GM23338 (cell line): ENCODE data around the gene KCNJ3.

Experiments used
- CREB1 ChIP-seq: fragments of 250-450 bp; sonication (Bioruptor Pico); IDR thresholded peaks from 2 replicates; pipeline ENCODE4 v1.5.0; 2020; ENCODE audit warnings: low read depth, mild to moderate bottlenecking, moderate library complexity
- CTCF ChIP-seq, 2 experiments: fragments of 200-600 bp in 1 of 2; sonication (generic) in 1 of 2; conservative IDR thresholded peaks; 2 replicates each; pipeline versions ENCODE4 v1.5.1 to v1.6.1; 2016 to 2017; ENCODE audit warnings: antibody characterized with exemption in 2 of 2, low read depth in 2 of 2, mild to moderate bottlenecking in 2 of 2, moderate library complexity in 1 of 2
- EZH2phosphoT487 ChIP-seq: fragments of 200-600 bp; sonication (generic); IDR thresholded peaks from one replicate; pipeline ENCODE4 v1.8.1; 2018; ENCODE audit warnings: antibody characterized with exemption; ENCODE audit not compliant: unreplicated experiment
- JUNB ChIP-seq: IDR thresholded peaks from one replicate; pipeline ENCODE4 v1.6.1; 2016; ENCODE audit warnings: antibody characterized with exemption; ENCODE audit not compliant: unreplicated experiment
- NANOG ChIP-seq: IDR thresholded peaks from 2 replicates; pipeline ENCODE4 v1.6.1; 2016; ENCODE audit warnings: antibody characterized with exemption, borderline replicate concordance

- no peak for TF ChIP-seq CTCF (conservative IDR thresholded peaks at IDR 0.05; ENCODE audit: low read depth in 2 of 2)
- no peak for TF ChIP-seq NANOG
- TF ChIP-seq EZH2phosphoT487: no peak
- TF ChIP-seq CREB1: no peak
- TF ChIP-seq JUNB: no peak
These were observed 126.9 kb downstream of the KCNJ3 start for GRCh38 chr2:154825358-154825757.
